HG03354 (cell line): ENCODE measurements around the gene VAX1.
"Not testable (repeated sequence)": the region's sequence is repeated elsewhere in the genome, so short reads cannot be mapped to it uniquely, and the experiment has no call there.

Experiments
- ATAC-seq: cut with Tn5 transposase; IDR thresholded peaks from one replicate; pipeline ENCODE4 v1.9.1; 2021; ENCODE audit warnings: mild to moderate bottlenecking; ENCODE audit not compliant: unreplicated experiment, poor library complexity, severe bottlenecking

Gene VAX1

GRCh38 chr10:117136391-117136975 is 1.6 kb downstream of the VAX1 start:
- ATAC-seq = no peak

GRCh38 chr10:117135480-117136140 is 2.5 kb downstream of the VAX1 start:
- no peak for ATAC-seq

DNA sequence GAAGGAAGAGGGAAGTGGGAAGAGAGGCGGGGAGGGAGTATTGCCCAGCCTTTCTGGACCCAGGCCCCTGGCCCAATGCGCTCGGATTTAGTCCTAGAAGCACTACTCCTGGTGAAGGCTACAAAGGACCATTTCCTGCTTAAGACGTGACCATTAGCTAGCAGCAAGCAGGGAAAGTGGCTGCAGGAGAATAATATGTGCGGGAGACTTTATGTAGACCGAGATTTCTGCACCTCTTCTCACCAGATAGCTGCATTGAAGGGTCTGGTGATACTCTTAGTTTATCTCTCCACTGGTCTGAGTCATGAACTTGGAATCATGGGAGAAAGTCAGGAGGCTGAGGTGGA is 3.1 kb downstream of the VAX1 start:
- ATAC-seq = no peak

DNA sequence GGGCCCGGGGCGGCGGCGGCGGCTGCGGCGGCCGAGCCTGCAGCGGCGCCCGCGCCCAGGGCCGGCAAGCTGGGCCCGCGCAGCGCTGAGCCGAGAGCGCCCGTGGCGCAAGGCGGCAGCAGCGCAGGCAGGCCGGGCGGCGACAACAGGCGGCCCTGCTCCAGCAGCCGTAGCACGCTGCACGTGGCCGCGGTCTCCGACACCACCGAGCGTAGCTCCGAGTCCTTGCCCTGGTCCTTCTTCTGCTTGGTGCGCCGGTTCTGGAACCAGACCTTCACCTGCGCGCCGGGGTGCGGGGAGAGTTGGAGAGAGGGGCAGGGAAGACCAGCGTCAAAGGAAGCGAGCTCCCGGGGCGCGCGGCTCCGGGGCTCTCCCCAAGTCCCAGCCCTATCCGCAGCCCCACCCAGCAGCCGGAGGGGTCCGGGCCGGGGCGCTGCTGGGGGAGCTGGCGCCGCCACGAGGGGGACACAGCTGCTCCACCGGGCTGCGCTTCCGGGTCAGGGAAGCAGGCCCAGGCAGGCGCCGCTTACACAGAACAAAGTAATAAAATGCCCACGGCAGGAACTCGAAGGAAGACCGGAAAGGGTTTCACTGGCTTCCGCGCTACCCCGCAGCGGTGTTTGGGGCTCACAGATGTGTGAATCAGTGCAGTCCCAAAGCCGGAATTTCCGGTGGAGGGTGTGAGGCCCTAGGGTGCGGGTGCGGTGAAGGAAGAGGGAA is 3.6 kb downstream of the VAX1 start:
- ATAC-seq = no peak

GRCh38 chr10:117134056-117134305 is 4.1 kb downstream of the VAX1 start:
- no peak for ATAC-seq

GRCh38 chr10:117133273-117134055 is 4.6 kb downstream of the VAX1 start:
- no peak for ATAC-seq

- no peak for ATAC-seq
Observed at GRCh38 chr10:117132751-117133231, 5.3 kb downstream of the VAX1 start.

DNA sequence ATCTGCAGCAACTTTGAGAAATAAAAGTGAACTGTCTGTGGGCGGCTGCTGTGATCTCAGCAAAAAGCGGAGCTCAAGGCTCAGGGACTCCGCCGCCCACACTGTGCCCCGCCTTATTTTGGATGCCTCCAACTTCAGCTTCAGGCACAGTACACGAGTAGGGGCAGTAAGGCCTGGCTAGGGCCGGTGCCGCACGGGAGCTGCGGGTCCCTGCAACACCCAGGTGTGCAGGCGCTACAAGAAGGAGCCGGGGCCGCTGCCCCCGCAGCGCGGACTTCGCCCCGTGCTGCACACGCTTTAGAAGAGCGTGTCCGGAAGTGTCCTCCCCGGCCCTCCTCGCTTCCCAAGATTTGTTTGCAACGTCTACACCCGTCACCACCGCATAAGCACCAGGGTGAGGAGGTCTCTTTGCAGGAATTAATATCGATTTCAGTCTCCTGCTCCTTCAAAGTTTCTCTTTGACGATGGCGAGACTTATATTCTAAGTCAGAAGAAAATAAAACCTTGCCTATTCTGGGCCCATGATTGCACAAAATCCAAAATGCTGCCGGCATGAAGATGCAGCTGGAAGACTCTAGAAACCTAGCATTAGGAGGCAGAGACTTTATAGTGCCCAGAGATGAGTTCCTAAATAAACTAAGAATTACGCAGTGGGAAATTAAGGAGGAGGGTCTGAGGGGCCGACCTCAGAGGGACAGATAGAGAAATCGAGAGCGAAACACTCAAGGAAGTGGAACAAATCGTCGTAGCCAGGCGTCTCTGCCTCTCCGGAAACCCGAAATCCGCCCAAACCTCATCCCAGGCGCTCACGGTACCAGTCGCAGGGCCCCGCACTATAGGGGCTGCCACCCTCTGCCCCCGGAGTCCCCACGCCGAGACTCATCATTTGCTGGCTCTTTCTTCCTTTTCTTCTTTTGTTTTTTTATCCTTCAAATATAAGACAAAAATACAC is 6.4 kb downstream of the VAX1 start:
- no peak for ATAC-seq

GRCh38 chr10:117130862-117131375 is 7.2 kb downstream of the VAX1 start:
- no peak for ATAC-seq

- ATAC-seq = no peak
Observed at GRCh38 chr10:117130346-117130745, 7.7 kb downstream of the VAX1 start.

DNA sequence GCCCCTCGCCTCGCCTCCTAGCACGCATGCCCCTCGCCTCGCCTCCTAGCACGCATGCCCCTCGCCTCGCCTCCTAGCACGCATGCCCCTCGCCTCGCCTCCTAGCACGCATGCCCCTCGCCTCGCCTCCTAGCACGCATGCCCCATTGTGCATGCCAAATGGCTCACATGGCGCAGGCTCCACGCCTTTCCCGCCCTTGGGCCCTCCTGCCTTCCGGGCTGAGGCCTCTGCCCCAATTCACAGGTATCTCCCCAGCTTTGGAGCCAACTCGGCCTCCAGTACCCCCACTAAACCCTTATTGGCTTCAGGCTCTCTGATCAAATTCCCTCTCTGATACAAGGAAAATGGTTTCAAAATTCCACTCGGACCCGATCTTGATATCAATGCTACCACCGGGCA is 11.4 kb downstream of the VAX1 start:
- not testable (repeated sequence) for ATAC-seq

GRCh38 chr10:117126034-117126433 is 12.0 kb downstream of the VAX1 start:
- no peak for ATAC-seq

DNA sequence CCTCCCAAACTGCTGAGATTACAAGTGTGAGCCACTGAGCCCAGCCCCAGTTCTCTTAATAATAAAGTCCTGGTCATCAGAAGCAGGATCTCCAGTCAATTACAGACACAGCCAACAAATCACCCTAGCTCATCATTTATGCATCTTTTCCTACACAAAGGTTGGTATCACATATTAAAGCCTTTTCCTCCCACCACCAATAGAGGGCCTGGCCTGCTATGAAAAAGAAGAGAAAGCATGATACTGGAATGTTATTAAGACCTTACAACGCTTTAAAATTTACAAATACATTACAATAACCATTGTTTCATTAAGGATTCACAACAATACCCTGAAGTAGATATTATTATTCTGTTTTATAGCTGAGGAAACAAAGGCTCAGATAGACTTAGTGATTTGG is 25.9 kb downstream of the VAX1 start:
- ATAC-seq = no peak

DNA sequence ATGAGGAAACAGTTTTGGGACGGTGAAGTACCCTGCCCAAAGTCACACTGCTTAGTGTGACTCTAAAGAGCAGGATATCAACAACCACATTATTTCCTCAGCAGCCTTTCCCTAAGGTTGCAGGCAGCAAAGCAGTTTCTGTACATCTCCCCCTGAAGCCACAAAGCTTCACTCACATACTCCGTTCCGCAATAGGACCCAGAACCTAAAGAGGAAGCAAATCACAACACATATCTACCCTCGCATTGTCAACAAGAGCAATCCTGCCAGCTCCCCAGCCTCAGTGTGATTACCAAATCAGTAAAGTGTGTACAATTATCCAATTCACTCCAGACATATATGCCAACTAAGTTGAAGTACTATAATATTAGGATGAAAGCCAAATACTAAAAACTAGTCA is 30.8 kb downstream of the VAX1 start:
- ATAC-seq = no peak

DNA sequence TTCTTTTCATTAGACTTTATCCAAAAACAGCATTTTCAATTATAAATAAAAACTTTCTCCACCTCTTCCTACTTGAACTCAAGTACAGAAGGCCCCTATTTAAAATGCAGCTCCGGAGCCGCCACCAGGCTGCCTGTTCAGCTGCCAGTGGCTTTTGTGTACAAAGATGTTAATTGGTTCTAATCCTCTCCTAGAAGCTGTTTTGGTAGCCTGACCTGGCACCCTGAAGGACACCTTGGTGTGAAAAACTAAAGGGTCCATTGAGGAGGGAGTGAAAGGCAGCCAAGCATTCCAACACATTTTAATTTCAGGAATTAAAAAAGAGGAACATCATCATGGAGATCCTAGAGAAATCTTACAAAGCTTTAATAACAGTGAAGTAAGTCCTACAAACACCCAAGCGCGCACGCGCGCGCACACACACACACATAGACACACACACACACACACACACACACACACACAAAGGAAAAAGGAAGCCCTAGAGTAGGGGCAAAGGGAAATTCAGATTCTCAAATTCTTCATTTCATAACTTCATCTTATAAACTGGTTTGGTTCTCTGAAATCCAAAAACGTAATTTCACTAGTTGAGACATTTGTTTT is 41.4 kb downstream of the VAX1 start:
- no peak for ATAC-seq

DNA sequence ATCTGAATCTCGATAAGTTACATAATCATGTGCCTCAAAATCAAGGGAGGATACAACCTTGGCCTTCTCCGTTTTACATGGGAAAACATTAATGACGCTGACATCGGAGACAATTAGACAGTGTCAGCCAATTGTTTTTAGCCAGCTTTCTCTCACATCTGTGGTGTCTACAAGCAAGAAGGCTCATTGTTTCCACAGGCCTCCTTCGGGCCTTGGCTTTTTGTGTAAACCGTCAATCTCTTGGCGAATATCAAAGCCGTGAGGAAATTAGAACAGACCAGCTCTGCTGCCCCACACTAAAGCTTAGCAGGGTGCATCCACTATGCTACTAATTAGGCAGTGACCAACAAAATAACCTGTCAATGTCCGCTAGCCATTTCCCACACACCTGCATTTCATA is 43.2 kb downstream of the VAX1 start:
- ATAC-seq = no peak

DNA sequence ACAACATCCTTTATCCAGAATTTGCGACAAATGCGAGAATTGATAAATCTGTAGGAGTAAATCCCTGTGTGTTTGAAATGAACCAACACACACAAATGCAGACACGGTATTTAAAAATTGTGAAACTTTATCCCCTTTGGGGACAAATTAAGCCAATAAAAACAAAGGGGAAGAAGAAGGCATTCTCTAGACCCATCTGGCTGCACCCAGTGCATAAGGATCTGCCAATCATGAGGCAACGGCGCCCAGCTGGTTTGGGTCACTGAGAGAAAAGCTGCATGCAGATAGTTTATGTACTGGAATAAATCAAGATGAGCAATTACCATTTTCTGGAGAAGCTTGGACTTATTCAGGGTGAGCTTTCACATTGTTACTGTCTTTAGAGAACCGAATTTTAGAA is 45.7 kb downstream of the VAX1 start:
- ATAC-seq = no peak

DNA sequence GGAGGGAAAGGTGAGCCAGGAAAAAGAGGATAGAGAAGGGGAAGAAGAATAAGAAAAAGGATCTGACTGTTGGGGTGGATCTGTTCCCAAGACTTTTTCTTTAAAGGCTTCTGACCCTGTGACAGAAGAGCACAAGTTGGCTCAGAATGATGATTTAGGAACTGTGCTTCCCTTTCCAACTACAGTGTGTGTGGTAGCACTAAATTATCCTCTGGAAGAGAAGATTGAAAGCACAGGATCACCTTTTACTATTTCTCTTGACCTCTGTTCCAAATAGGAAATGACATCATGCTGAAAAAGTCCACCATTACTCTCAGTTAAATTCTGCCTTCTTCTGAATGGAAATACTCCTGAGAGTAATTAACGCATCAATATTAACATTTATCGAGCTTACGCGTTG is 47.2 kb downstream of the VAX1 start:
- no peak for ATAC-seq

DNA sequence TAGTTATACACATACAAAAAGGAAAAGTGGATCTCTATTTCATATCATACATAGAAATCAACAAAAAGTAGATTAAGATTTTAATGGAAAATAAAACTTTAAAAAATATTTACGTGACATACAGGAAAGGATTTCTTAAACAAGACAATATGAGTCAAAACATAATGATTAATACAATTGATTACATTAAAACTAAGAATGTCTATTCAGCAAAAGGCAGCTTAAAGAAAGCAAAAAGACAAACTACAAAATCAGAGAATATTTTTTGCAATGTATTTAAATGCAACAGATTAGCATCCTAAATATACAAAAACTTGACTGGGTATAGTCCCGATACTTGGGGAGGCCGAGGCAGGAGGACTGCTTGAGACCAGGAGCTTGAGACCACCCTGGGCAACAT is 50.5 kb downstream of the VAX1 start:
- no peak for ATAC-seq
